ENCODE measurements around the gene SLC16A3.

- TF ChIP-seq GATA2 (IDR thresholded peaks at IDR 0.05; ENCODE audit: low read depth, low read length), result no peak
- TF ChIP-seq GATA3 (IDR thresholded peaks at IDR 0.05; ENCODE audit: low read depth, low read length), result no peak
Observed at GRCh38 chr17:82276938-82277337, 48.1 kb downstream of the SLC16A3 start.

Measured in SH-SY5Y (cell line).